Activated B cell treated with CpG ODN at 0.5 μM for 24 hours (primary cell): ENCODE measurements around the gene NPPC. TPM values are rescaled to one million over a fixed set of nuclear protein-coding genes. Genes with fewer than 3 reads are reported as not detected.

Experiments used
- ATAC-seq: fragments of 200-7000 bp; cut with Tn5 transposase; one replicate; pipeline ENCODE4 v1.10.0; 2021; ENCODE audit warnings: low read depth, mild to moderate bottlenecking, moderate library complexity
- CTCF ChIA-PET: fragments of 350-600 bp; sonication (Branson Sonifier 250); formaldehyde crosslinking; loops from one replicate; lab custom pipeline; 2021; ENCODE audit warnings: antibody characterized with exemption; lab: Charles Lee
- POLR2A ChIA-PET: fragments of 350-600 bp; sonication (Branson Sonifier 250); formaldehyde crosslinking; loops from one replicate; lab custom pipeline; 2021; ENCODE audit warnings: antibody characterized with exemption; lab: Charles Lee
- DNase-seq: peaks from one replicate; pipeline ENCODE4 v3.0.0; 2022
- H3K27ac Mint-ChIP-seq: one replicate; pipeline ENCODE4 v1.8.0; 2020; ENCODE audit warnings: mixed read lengths
- H3K27me3 Mint-ChIP-seq: one replicate; pipeline ENCODE4 v1.8.0; 2021; ENCODE audit warnings: mixed read lengths
- H3K36me3 Mint-ChIP-seq: one replicate; pipeline ENCODE4 v1.8.0; 2021; ENCODE audit warnings: low read depth, mixed read lengths
- H3K4me1 Mint-ChIP-seq: one replicate; pipeline ENCODE4 v1.8.0; 2021; ENCODE audit warnings: mixed read lengths
- H3K4me3 Mint-ChIP-seq: one replicate; pipeline ENCODE4 v1.8.0; 2020; ENCODE audit warnings: mild to moderate bottlenecking, mixed read lengths
- H3K9me3 Mint-ChIP-seq: one replicate; pipeline ENCODE4 v1.8.0; 2020; ENCODE audit warnings: mixed read lengths
- CTCF ChIP-seq: fragments of 200-600 bp; IDR thresholded peaks from one replicate; pipeline ENCODE4 v1.8.0; 2022; ENCODE audit warnings: antibody characterized with exemption, mild to moderate bottlenecking
- intact Hi-C: fragments of 100-400 bp; cut with micrococcal nuclease; formaldehyde crosslinking; loops from one replicate; pipeline ENCODE4 v1.15.1; 2024
- total RNA-seq: library from RNA; stranded (reverse); gene quantifications from 2 replicates; pipeline ENCODE4 v1.2.3, GENCODE V29; 2022

NPPC gene
- total RNA-seq, 1 donor from 2014 or later, result not detected

- Mint-ChIP-seq H3K4me1 (peaks cover 17% of the 10 kb centered on the region), H3K27me3 (peaks cover 12% of the 10 kb centered on the region), H3K36me3 (no peaks in the 10 kb centered on the region), H3K9me3 (no peaks in the 10 kb centered on the region), H3K4me3 (no peak overlapping the region), H3K27ac (no peak overlapping the region)
- DNase-seq (no peak), ATAC-seq (no peak)
- TF ChIP-seq CTCF, result no peak
- intact Hi-C loops, result no loop called here
- ChIA-PET POLR2A (no interaction called here), CTCF (no interaction called here)
Observed at GRCh38 chr2:231936491-231936890, 10.3 kb upstream of the NPPC start.

GRCh38 chr2:231935815-231936214, 9.6 kb upstream of the NPPC start:
- no peaks in the 10 kb centered on the region for H3K9me3 Mint-ChIP-seq

GRCh38 chr2:231935207-231935524, 9.0 kb upstream of the NPPC start:
- peaks cover 12% of the 10 kb centered on the region for H3K27me3 Mint-ChIP-seq
- no peak overlapping the region for H3K27ac Mint-ChIP-seq
- no peak for TF ChIP-seq CTCF
- no peaks in the 10 kb centered on the region for H3K9me3 Mint-ChIP-seq
- H3K4me1 Mint-ChIP-seq, result peaks cover 17% of the 10 kb centered on the region
- no peaks in the 10 kb centered on the region for H3K36me3 Mint-ChIP-seq
- no peak for ATAC-seq
- DNase-seq, result no peak
- CTCF ChIA-PET, result no interaction called here
- POLR2A ChIA-PET, result interaction anchor here (1.5 kb wide), 1 partner anchor 26 kb away, joined by 4 read pairs; the partner anchor contains the start of gene DIS3L2
- H3K4me3 Mint-ChIP-seq, result no peak overlapping the region
- intact Hi-C loops, result no loop called here

More at GRCh38 chr2:231935815-231936214, 9.6 kb upstream of the NPPC start:
- DNase-seq (no peak), ATAC-seq (no peak)
- Mint-ChIP-seq H3K4me3 (no peak overlapping the region), H3K27ac (no peak overlapping the region), H3K4me1 (peaks cover 17% of the 10 kb centered on the region), H3K36me3 (no peaks in the 10 kb centered on the region), H3K27me3 (peaks cover 12% of the 10 kb centered on the region)
- TF ChIP-seq CTCF, result no peak
- CTCF ChIA-PET, result no interaction called here
- intact Hi-C loops, result no loop called here
- POLR2A ChIA-PET, result interaction anchor here (1.5 kb wide), 1 partner anchor 25 kb away, joined by 4 read pairs; the partner anchor contains the start of gene DIS3L2

- ChIA-PET CTCF (no interaction called here), POLR2A (interaction anchor here (1.5 kb wide), 1 partner anchor 26 kb away, joined by 4 read pairs; the partner anchor contains the start of gene DIS3L2)
- DNase-seq, result no peak
- Mint-ChIP-seq H3K4me3 (no peak overlapping the region), H3K9me3 (no peaks in the 10 kb centered on the region), H3K36me3 (no peaks in the 10 kb centered on the region), H3K27me3 (peaks cover 15% of the 10 kb centered on the region), H3K4me1 (peaks cover 17% of the 10 kb centered on the region), H3K27ac (no peak overlapping the region)
- TF ChIP-seq CTCF, result no peak
- no peak for ATAC-seq
- intact Hi-C loops, result no loop called here
Observed at GRCh38 chr2:231934441-231935206, 8.4 kb upstream of the NPPC start.

GRCh38 chr2:231933916-231934401, 7.8 kb upstream of the NPPC start:
- no peak overlapping the region for H3K4me3 Mint-ChIP-seq
- intact Hi-C loops, result no loop called here
- no peaks in the 10 kb centered on the region for H3K36me3 Mint-ChIP-seq
- no peak for TF ChIP-seq CTCF
- no peaks in the 10 kb centered on the region for H3K9me3 Mint-ChIP-seq
- H3K27ac Mint-ChIP-seq, result no peak overlapping the region
- ATAC-seq (no peak), DNase-seq (no peak)
- CTCF ChIA-PET, result no interaction called here
- POLR2A ChIA-PET, result no interaction called here
- peaks cover 22% of the 10 kb centered on the region for H3K27me3 Mint-ChIP-seq
- H3K4me1 Mint-ChIP-seq, result peaks cover 17% of the 10 kb centered on the region
